Thyroid gland (tissue), 4 donors: ENCODE data around the gene EIF2S1.

Experiments used
- POLR2A ChIP-seq, 2 donors: fragments of 450-650 bp; IDR thresholded peaks; one replicate each; pipeline ENCODE4 v1.6.1; 2017; ENCODE audit warnings: antibody characterized with exemption in 2 of 2, mild to moderate bottlenecking in 2 of 2, moderate library complexity in 1 of 2
- TF ChIP-seq, protein P1 (sequence below), 6 experiments: fragments of 200-600 bp in 3 of 6; fragments of 450-650 bp in 3 of 6; sonication (generic) in 3 of 6; IDR thresholded peaks; one replicate each; pipeline ENCODE4 v1.5.1; 2016 to 2019; ENCODE audit warnings: antibody characterized with exemption in 6 of 6, mild to moderate bottlenecking in 2 of 6, inconsistent platforms in 1 of 6, moderate library complexity in 1 of 6

DNA sequence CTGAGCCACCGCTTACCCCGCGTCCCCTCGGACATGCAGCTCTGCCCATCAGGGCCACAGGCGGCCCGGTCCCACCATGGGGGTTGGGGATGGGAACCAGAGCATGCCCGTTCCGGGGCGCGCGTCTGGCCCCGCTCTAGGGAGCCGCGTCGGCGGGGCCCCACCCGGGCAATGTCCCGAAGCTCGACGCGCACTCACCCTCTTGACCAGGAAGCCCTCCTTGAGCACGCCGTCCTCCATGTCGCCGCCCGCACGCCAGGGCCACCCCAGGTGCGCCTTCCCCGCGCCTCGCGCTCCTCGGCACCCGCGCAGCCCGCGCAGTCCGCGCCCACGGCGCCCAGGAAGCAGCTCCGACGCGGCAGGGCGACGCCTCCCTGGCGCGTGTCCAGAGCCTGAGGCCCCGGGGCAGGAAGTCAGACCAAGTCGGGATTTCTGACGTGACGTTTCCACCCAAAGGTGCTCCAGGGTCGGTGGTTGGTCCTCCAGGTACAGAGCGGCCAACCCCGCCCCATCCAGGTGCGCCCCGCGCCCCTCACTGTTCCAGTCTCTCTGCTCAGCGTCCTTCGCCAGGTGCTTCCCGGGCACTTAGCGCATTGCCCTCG, 51.8 kb downstream of the EIF2S1 start, which contains the start of gene PLEK2:
- TF ChIP-seq, protein P1, sequence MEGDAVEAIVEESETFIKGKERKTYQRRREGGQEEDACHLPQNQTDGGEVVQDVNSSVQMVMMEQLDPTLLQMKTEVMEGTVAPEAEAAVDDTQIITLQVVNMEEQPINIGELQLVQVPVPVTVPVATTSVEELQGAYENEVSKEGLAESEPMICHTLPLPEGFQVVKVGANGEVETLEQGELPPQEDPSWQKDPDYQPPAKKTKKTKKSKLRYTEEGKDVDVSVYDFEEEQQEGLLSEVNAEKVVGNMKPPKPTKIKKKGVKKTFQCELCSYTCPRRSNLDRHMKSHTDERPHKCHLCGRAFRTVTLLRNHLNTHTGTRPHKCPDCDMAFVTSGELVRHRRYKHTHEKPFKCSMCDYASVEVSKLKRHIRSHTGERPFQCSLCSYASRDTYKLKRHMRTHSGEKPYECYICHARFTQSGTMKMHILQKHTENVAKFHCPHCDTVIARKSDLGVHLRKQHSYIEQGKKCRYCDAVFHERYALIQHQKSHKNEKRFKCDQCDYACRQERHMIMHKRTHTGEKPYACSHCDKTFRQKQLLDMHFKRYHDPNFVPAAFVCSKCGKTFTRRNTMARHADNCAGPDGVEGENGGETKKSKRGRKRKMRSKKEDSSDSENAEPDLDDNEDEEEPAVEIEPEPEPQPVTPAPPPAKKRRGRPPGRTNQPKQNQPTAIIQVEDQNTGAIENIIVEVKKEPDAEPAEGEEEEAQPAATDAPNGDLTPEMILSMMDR (IDR thresholded peaks at IDR 0.05): no peak
- peak in 1 of 2 donors; percentile 74 for TF ChIP-seq POLR2A (IDR thresholded peaks at IDR 0.05)
